Nephron (organoid): ENCODE measurements around the gene BTNL9.
"Not testable (repeated sequence)": the region's sequence is repeated elsewhere in the genome, so short reads cannot be mapped to it uniquely, and the experiment has no call there.

Experiments used
- H3K27ac Mint-ChIP-seq, 3 experiments: 2 replicates each; pipeline ENCODE4 v1.8.0; 2020; ENCODE audit warnings: mixed read lengths in 3 of 3, mild to moderate bottlenecking in 2 of 3, moderate library complexity in 1 of 3
- H3K27me3 Mint-ChIP-seq: 2 replicates; pipeline ENCODE4 v1.8.0; 2021; ENCODE audit warnings: low read depth, mild to moderate bottlenecking, moderate library complexity, mixed read lengths
- H3K36me3 Mint-ChIP-seq: 2 replicates; pipeline ENCODE4 v1.8.0; 2020; ENCODE audit warnings: low read depth, mixed read lengths
- H3K4me1 Mint-ChIP-seq: 2 replicates; pipeline ENCODE4 v1.8.0; 2020; ENCODE audit warnings: mixed read lengths
- H3K4me3 Mint-ChIP-seq, 3 experiments: 2 replicates each; pipeline ENCODE4 v1.8.0; 2020; ENCODE audit warnings: mild to moderate bottlenecking in 3 of 3, mixed read lengths in 3 of 3, moderate library complexity in 2 of 3
- H3K9me3 Mint-ChIP-seq: 2 replicates; pipeline ENCODE4 v1.8.0; 2020; ENCODE audit warnings: mixed read lengths
- TF ChIP-seq, protein P1 (sequence below), 3 experiments: fragments of 200-600 bp; sonication (generic); IDR thresholded peaks; one replicate each; pipeline ENCODE4 v1.5.0; 2021; ENCODE audit warnings: antibody characterized with exemption in 3 of 3; ENCODE audit not compliant: unreplicated experiment in 3 of 3

Gene BTNL9

DNA sequence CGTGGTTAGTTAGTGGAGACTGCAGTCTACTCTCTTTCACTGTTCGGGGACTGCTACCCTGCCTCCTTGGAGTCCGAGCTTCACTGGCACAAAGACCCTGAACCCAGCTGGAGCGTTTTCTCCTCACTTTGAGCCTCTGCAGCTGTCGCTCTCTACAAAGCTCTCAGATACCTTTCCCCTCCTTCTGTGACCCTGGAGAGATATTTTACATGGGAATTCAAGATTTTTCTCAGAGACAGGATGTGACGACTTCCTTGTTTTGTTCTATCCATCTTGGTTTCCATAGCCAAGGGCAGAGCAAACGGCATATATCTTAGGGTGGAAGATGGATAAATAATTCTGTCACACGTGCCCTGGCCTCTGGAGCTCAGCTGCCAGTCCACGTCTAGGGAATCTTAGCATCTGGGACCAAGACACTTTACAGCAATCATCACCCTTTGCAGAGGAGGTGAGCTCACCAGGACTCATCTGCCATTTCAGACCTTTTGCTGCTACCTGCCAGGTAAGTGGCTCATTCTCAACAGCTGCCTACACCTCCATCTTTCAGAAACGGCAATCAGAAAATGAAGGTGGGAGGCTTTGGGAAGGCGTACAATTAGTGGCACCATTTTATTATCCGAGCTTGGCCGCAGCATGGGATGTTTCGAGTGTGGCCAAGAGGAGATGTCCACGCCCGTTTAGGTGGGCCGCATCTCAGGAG, at the start of gene BTNL9:
BTNL9 (plus strand) TSS at position 336 of the 700 bp plus-strand sequence. CDS start 5,224 bp downstream, outside the sequence.
- TF ChIP-seq, protein P1, sequence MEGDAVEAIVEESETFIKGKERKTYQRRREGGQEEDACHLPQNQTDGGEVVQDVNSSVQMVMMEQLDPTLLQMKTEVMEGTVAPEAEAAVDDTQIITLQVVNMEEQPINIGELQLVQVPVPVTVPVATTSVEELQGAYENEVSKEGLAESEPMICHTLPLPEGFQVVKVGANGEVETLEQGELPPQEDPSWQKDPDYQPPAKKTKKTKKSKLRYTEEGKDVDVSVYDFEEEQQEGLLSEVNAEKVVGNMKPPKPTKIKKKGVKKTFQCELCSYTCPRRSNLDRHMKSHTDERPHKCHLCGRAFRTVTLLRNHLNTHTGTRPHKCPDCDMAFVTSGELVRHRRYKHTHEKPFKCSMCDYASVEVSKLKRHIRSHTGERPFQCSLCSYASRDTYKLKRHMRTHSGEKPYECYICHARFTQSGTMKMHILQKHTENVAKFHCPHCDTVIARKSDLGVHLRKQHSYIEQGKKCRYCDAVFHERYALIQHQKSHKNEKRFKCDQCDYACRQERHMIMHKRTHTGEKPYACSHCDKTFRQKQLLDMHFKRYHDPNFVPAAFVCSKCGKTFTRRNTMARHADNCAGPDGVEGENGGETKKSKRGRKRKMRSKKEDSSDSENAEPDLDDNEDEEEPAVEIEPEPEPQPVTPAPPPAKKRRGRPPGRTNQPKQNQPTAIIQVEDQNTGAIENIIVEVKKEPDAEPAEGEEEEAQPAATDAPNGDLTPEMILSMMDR (IDR thresholded peaks at IDR 0.05; ENCODE audit: unreplicated experiment in 3 of 3), result no peak
- Mint-ChIP-seq H3K9me3 (no peaks in the 10 kb centered on the region), H3K4me3 (peak within 1 kb of the TSS; percentile 29 to 49 (median 45)), H3K4me1 (peaks cover 22% of the 10 kb centered on the region), H3K36me3 (no peaks in the 10 kb centered on the region), H3K27me3 (peaks cover 20% of the 10 kb centered on the region), H3K27ac (peak within 1 kb of the TSS; percentile 61 to 90 (median 65))

DNA sequence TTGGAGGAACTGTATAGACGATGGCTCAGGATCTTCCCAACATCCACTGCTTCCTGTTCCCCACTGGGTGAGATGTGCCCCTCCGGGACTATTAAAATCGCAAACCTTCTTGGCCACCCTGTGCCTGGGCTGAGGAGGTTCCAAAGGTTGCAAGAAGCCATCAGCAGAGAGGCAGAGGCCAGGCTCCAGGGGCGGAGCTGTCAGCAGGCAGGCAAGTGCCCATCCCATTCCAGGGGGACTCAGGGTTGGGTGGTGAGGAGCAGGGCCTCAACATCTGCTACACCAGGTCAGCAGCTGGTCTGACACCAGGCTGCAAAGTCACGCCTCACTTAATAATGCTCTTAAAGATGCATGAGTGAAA, 49.2 kb upstream of the BTNL9 start:
- peaks cover 3% of the 10 kb centered on the region for H3K9me3 Mint-ChIP-seq
- no peak overlapping the region for H3K4me3 Mint-ChIP-seq
- H3K27me3 Mint-ChIP-seq, result peaks cover 7% of the 10 kb centered on the region
- TF ChIP-seq, protein P1 (IDR thresholded peaks at IDR 0.05; ENCODE audit: unreplicated experiment in 3 of 3), result no peak
- no peak overlapping the region for H3K27ac Mint-ChIP-seq
- no peaks in the 10 kb centered on the region for H3K4me1 Mint-ChIP-seq
- H3K36me3 Mint-ChIP-seq, result no peaks in the 10 kb centered on the region

DNA sequence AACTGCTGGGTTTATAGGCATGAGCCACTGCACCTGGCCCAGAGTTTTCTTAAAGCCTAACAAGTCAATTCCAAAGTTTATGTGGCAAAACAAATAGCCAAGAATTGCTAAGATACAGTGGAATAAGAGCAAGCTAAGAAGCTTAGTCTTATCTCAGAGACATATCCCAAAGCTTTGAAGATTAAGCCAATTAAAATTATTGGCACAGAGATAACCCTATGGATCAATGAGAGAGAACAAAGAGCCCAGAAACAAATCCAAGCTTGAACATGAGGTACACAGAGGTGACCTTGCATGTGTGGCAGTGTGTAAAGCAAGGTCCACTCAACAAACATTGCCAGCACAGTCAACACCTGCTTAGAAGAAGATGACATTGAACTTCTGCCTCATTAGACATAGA, 38.1 kb upstream of the BTNL9 start:
- Mint-ChIP-seq H3K36me3 (no peaks in the 10 kb centered on the region), H3K4me3 (no peak overlapping the region), H3K27me3 (no peaks in the 10 kb centered on the region), H3K27ac (no peak overlapping the region), H3K4me1 (no peaks in the 10 kb centered on the region), H3K9me3 (peaks cover 3% of the 10 kb centered on the region)
- TF ChIP-seq, protein P1 (IDR thresholded peaks at IDR 0.05; ENCODE audit: unreplicated experiment in 3 of 3), result no peak

DNA sequence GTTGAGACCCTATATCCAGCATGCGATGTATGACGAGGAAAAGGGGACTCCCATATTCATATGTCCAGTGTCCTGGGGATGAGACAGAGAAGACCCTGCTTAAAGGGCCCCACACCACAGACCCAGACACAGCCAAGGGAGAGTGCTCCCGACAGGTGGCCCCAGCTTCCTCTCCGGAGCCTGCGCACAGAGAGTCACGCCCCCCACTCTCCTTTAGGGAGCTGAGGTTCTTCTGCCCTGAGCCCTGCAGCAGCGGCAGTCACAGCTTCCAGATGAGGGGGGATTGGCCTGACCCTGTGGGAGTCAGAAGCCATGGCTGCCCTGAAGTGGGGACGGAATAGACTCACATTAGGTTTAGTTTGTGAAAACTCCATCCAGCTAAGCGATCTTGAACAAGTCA, 34.3 kb upstream of the BTNL9 start:
- no peak overlapping the region for H3K27ac Mint-ChIP-seq
- no peaks in the 10 kb centered on the region for H3K4me1 Mint-ChIP-seq
- TF ChIP-seq, protein P1 (IDR thresholded peaks at IDR 0.05; ENCODE audit: unreplicated experiment in 3 of 3), result no peak
- H3K4me3 Mint-ChIP-seq, result no peak overlapping the region
- no peaks in the 10 kb centered on the region for H3K36me3 Mint-ChIP-seq
- H3K9me3 Mint-ChIP-seq, result peaks cover 3% of the 10 kb centered on the region
- H3K27me3 Mint-ChIP-seq, result no peaks in the 10 kb centered on the region

DNA sequence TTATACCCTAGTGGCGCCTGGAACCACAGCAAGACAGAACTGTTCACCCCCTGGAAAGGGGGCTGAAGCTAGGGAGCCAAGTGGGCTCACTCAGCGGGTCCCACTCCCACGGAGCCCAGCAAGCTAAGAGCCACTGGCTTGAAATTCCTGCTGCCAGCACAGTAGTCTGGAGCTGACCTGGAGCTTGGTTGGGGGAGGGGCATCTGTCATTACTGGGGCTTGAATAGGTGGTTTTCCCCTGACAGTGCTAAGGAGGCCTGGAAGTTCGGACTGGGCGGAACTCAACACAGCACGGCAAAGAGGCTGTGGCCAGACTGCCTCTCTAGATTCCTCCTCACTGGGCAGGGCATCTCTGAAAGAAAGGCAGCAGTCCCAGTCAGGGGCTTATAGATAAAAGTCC, 31.9 kb upstream of the BTNL9 start:
- Mint-ChIP-seq H3K27me3 (no peaks in the 10 kb centered on the region), H3K36me3 (no peaks in the 10 kb centered on the region), H3K4me1 (no peaks in the 10 kb centered on the region), H3K27ac (no peak overlapping the region), H3K9me3 (peaks cover 5% of the 10 kb centered on the region), H3K4me3 (no peak overlapping the region)
- TF ChIP-seq, protein P1 (IDR thresholded peaks at IDR 0.05; ENCODE audit: unreplicated experiment in 3 of 3), result no peak

DNA sequence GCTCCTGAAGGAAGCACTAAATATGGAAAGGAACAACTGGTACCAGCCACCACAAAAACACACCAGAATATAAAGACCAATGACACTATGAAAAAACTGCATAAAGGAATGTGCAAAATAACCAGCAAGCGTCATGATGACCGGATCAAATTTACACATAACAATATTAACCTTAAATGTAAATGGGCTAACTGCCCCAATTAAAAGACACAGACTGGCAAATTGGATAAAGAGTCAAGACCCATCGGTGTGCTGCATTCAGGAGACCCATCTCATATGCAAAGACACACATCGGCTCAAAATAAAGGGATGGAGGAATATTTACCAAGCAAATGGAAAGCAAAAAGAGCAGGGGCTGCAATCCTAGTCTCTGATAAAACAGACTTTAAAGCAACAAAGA, 30.0 kb upstream of the BTNL9 start:
- H3K27me3 Mint-ChIP-seq, H3K36me3 Mint-ChIP-seq, H3K9me3 Mint-ChIP-seq, H3K27ac Mint-ChIP-seq, H3K4me1 Mint-ChIP-seq, H3K4me3 Mint-ChIP-seq: not testable (repeated sequence)

GRCh38 chr5:181014654-181015053, 25.4 kb upstream of the BTNL9 start:
- H3K9me3 Mint-ChIP-seq, H3K4me1 Mint-ChIP-seq, H3K36me3 Mint-ChIP-seq, H3K27ac Mint-ChIP-seq, H3K4me3 Mint-ChIP-seq: not testable (repeated sequence)
- H3K27me3 Mint-ChIP-seq, result peaks cover 13% of the 10 kb centered on the region

GRCh38 chr5:181017448-181017847, 22.6 kb upstream of the BTNL9 start:
- H3K4me3 Mint-ChIP-seq, H3K36me3 Mint-ChIP-seq, H3K4me1 Mint-ChIP-seq, H3K27ac Mint-ChIP-seq: not testable (repeated sequence)
- Mint-ChIP-seq H3K9me3 (peaks cover 17% of the 10 kb centered on the region), H3K27me3 (peaks cover 19% of the 10 kb centered on the region)
